Ureter (tissue), 1 donor: Measurements from ENCODE around the gene UNC5B. TPM values are rescaled to one million over a fixed set of nuclear protein-coding genes. Genes with fewer than 3 reads are reported as not detected.

Source experiments
- DNase-seq: peaks from one replicate; pipeline ENCODE4 v3.0.0-alpha.2; 2020; ENCODE audit warnings: low spot score
- total RNA-seq: library from RNA; stranded (reverse); gene quantifications from one replicate; pipeline ENCODE4 v1.2.4, GENCODE V29; 2023
- donor health status: DM: yes; HTN: yes; CAD: no.

Gene UNC5B
- total RNA-seq, 1 donor from 2014 or later, result 61.8 TPM

DNA sequence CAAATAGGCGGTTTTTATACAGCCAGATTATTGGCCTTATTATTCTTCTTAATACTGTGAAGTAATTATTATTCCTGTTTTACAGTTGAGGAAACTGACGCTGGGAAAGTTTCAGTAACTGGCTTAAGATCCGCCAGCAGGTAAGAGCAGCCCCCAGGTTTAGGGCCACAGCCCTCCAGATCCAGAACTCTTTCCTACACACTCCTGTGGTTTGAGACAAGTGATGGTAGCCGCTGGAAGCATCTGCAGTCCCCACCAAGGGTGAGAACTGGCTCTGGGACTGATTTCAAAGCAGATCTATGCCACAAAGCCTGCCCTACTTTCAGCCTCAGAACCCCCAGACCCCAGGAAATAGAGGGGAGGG is 3.0 kb upstream of the UNC5B start:
- DNase-seq, result peak; percentile 36

DNA sequence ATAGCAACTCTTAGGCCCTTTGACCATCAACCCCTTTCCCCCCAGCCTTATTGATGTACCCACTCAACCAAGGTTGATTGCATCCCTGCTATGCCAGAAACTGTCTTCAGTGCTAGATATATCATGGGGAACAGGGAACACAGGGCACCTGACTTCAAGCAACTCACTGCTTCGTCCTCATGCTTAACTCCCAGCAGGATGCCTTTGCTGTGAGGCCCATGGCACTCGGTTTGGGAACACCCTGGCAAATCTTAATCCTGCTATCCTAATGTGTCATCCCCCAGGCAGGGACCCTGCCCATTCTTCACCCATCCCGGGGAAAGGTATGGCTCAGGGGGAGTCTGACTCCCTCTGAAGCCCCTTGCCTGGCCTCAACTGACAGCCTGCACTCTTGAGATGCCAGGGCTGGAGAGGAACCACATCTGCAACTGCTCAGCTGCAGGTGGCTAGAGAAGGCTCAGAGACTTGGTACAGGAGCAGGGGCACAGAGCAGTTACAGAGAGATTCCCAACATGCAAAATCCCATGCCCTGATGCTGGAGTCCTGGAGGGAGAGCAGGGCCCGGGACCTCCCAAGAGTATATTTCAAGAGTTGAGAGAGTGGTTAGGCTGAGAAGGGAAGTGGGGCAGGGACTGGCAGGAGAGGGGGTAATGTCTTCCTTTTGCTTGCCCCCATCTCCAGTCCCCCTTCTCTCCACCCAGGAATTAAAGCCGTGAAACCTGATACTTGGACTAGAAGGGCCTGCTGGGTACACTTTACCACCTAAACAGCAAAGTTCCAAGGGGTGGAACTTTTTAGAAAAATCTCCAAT is 2.4 kb upstream of the UNC5B start:
- peak; percentile 41 for DNase-seq

DNA sequence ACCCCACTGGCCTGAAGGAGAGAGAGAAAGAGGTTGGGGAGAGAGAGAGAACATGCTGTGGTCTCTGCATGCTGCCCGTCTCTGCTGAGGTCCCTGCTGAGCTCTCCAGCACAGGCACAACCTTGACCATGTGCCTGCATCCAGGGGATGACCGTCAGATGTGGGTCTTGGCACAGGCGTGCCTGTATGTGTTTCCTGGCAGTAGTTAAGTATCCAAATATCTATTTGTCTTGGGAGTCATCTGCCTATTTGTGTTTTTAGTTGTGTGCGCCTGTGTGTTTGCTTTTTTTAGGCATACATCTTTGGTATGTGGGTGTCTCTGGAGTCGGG is 1.9 kb upstream of the UNC5B start:
- peak; percentile 17 for DNase-seq

DNA sequence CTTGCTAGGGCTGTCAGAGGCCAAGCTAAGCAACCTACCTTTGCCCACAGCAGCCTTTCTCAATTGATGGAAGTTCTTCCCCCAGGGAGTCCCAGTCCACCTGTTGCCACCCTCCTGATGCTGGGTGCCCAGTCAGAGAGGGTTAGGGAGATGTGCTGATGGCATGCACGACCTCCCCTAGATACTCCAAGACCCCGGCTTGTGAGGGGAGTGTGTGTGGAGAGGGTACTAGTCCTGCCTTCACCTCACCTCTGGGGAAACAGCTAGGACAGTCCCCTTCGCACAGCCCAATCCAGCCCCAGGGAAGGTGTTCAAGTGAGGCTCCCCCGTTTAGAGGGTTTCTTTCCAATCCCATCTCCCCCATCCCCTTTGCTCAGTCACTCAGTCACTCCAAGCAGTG is 1.3 kb upstream of the UNC5B start:
- DNase-seq, result peak; percentile 37

DNA sequence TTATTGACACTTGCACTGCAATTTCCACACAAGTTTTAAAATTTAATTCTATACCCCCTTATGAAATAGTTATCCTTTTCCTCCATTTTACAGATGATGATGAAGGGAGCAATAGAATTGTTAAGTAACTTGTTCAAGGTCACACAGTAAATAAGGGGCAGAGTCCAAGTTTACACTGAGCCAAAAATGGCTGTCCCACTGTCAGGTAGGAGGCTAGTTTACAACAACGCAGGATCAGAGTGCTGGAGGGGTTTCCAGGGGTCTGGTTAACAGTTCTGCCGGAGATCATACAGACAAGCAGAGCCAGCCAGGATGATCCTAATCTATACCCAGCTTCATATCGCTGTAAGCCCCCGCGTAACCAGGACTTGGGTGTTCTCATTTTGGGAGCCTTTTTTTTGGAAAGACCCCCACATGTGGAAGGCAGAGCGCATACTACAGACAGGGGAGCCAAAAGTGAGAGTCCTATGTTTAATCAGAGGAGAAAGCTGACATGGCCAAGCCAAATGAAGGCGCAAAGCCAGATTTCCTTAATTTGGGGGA is 524 bp upstream of the UNC5B start:
- DNase-seq, result no peak

DNA sequence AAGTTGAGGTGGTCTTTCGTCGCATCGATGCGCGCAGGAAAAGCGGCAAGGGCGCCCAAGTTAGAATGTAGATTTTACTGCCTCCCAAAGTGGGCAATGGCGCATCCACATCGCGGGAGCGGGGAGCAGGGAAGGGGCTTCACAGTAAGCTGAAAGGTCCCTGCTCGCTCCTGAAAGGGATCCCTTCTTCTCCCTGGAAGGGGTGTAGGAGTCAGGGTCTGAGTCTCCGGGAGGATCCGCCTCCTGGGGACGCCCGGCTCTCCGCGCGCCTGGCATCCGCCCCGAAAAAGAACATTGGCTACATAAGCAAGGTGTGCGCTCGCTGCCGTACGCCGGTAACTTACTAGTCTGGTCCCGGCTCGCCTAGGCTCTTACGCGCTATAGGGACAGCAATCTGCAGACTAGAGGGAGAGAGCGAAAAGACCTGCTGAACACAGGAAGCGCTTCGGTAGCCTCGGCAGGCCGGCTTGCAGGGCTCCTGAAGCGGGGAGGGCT is 804 bp downstream of the UNC5B start:
- DNase-seq, result peak; percentile 80

DNA sequence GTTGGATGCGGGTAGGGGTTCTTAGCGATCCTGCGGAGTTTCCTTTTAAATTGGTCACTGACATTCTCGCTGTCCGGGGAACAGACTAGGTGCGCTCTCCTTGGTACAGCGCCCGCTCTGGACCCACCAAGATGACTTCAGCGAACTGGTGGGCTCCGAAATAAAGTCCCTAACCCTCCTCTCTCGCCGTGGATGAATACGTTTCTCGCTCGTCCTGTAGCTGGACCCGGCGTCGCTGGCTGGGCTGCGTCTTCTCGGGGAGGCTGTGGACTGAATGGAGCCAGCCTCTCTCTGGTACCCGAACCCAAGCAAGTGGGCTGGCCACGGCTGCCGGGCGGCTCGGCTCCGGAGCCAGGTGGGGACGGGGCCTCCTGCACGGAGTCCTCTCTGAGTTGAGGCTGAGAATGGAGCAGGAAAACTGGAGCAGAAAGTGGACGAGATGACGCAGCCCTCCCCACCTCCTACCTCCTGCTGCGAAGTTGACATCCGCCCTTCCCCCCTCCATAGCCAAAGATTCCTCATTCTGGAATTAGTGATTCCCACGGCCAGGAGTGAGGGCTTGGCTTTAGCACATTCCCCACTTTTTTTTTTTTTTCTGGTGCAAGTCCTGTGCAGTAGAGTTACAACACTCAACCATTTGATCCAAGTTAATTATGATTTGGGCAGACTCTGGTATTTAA is 1.5 kb downstream of the UNC5B start:
- peak; percentile 53 for DNase-seq

DNA sequence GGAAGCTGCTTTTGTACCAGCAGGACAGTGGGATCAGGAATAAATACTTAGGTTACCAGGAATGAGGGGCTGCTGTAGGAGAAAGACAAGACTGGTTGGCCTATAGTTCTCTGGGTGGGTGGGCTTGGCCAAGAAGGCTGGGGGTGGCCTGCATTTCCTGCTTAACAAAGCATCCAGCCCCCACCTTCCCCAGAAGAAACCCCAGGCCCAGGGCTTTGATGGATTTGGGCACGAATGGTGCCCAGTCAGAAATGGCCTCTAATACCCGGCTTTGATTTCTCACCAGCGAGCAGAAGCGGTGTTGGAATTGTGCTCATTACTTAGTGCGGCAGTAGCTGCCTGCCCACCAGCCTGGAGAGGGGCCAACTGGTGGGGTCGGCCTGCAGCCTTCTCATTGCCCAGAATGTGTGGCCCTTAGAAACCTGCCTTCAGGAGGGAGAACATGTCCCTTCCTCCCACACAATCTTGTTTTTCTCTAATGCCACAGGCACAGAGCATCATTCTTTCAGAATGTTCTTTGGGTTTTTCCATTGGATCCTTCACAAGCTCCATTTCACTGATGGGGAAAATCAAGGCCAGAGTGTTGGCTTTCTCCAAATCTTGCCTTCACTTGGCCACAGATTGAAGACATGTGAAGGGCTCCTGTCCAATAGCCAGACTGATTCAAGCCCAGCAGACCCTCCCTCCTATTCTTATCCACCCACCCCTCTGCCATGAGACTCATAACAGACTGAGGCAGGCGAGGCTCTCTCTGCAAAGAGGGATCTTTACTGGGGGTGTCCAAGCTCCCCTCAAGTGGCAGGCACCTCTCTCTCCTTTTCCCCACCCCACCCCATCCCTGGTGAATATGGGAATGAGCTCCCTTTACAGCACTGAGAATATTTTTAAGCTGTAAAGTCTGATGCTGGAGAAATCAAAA is 2.5 kb downstream of the UNC5B start:
- peak; percentile 43 for DNase-seq

DNA sequence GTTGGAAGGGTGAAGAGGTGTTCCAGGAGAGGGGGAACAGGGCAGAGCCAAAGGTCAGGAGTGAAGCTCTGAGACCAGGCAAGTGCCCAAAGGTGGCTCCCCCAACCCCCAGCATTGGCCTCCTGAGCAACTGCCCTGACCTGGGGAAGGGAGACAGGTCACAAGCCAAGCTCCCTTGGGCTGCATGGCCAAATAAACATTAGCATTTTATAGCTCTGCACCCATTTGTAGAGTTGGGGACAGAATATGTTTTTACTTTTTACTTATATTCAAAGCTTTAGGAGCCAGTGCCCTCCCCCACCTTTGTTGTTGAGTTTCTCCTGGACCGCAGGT is 4.0 kb downstream of the UNC5B start:
- peak; percentile 40 for DNase-seq

DNA sequence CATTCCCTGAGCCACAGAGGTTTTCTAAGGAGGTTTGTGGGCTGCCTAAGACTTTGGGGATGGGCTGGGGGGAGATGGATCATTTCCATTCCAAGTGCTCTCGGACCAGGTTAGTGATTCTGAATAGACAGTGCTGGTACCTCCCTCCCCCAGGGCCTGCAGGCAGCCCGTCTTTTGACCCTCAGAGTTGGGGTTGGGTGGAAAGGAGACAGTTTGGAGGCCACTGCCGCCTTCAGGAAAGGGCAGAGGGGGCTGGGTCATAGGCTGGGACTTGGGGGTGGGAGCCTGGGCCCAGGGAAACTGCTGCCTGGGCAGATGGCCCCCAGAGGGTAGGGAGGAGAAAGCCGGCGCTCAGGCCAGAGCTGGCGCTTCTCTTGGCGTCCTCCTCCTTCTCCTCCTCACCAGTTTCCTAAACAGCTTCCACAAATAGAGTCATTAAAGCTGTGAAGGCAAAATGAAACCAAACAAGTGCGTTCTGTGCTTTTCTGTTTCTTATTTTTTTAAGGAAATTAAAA is 4.4 kb downstream of the UNC5B start:
- DNase-seq, result peak; percentile 42

DNA sequence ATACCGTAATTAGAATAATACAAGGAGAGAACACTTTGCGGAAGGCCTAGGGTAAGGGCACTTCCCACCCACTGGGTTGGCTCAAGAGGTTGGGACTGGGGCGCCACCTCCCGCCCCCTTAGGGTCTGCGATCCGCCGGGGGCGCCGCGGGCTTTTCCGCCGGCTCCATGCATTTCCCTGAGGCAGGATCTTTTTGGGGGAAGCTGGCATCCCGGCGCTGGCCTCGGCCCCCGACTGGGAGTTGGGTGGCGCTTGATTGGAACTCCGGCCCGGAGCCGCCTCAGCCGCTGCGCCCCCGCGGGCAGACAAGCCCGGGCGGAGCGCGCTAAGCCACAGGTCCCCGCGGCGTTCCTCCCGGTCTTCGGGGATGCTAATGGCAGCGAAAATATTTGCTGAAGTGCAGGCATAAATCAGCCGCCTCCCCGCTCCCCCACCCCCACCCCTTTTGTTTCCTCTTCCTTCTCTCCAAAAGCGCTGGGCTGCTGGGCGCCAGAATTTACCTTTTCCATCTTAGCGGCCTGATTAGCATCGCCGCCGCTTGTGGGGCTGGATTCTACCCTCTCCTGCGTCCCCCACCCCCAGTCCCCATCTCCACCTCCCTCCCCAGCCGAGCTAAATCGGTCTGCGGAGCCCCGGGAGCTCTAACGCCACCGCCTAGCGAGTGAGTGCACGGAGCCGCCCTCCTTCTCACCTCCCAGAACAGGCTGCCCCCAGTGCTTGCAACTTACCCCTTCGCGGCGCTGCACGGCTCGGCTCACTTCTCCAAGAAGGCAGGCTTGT is 5.1 kb downstream of the UNC5B start:
- peak; percentile 57 for DNase-seq

DNA sequence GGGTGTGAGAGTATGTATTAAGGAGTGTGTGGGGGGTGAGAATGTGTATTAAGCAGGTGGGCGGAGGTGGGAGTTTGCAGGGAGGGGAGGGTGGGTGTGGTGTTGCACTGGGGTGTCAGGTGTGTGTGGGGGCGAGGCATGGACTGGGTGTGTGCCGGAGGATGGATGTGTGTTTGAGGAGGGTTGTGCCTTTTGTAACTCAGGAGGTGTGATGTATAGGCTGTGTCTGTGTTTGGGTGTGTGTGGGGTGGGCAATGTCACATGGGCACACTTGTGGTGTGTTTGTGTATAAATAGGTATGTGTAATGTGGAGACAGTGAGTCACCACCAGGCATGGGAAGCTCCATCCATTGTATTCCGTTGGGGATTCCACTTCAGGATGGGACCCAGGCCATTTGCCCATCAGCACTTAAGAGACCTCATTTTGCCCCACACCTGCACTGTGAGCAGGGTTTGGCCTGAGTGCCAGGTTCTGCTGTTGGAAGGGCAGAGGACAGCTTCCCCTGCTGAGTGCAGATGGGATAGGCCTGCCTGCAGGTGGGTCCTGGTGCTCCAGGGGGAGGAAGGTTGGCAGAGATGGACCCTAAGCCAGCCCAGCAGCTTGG is 5.8 kb downstream of the UNC5B start:
- DNase-seq, result peak; percentile 54

DNA sequence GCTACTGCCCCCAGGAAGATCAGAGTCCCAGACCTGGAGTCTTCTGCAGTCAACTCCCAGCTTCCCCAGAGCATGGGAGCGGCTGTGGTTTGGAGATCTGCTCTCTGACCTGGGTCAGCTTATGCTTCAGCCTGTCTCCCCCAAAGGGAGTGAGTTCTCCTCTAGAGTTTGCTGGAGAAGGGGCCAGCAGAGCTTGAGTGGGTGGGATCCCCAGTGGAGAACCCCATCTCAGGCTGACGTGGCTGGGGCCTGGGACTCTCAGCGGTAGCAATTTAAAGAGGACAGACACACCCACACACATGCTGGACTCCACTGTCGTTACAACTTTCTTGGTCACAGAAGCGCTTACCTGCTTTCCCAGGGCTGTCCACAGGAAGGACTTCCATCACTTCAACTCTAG is 6.3 kb downstream of the UNC5B start:
- DNase-seq, result peak; percentile 29

DNA sequence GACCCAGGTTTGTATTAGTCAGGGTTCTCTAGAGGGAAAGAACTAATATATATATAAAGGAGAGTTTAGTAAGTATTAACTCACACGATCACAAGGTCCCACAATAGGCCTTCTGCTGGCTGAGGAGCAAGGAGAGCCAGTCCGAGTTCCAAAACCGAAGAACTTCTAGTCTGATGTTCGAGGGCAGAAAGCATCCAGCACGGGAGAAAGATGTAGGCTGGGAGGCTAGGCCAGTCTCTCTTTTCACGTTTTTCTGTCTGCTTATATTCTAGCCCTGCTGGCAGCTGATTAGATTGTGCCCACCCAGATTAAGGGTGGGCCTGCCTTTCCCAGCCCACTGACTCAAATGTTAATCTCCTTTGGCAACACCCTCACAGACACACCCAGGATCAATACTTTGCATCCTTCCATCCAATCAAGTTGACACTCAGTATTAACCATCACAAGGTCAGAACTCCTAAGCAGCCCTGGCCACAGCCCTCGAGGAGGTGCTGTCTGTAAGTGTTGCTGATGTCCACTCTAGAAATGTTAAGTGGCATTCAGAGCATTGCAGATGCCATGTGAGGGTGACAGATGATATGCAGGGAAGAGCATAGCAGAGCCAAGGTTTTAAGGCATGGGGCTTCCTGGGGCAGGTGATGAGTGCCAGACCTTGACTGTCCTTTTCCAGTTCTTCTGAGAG is 7.0 kb downstream of the UNC5B start:
- DNase-seq, result peak; percentile 23

DNA sequence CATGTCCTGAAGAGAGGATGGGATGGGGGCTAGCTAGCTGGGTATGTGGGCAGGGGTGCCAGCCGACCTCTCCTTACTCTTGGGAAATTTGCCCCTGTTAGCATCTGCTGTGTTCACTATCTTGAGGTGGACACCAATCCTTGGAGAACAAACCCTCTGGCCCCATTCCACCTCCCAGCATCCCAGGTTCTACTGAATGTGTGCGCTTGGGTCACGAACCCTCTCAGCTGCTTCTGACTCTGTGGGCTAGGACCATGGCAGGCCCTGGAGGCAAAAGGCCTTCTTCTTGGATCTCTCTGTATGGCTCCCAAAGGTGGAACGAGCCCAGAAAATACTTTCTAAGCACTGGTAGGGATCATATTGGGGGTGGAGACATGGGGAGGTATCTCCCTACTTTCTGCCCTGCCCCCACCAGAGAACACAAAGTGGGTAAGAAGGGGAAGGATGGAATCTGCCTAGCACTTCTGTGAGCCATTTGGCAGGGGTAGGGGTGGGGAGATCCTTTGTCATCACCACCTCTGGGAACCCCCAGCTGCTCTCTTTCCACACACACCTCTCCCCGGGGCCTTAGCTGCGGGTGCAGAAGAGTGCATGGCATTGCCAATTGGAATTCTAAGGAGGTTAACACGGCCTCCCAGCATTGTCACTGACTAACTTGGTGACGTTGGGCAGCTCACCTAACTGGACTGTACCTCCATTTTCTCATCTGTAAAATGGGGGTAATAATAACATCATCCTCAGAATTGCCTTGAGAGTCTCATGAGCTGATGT is 7.7 kb downstream of the UNC5B start:
- peak; percentile 33 for DNase-seq

DNA sequence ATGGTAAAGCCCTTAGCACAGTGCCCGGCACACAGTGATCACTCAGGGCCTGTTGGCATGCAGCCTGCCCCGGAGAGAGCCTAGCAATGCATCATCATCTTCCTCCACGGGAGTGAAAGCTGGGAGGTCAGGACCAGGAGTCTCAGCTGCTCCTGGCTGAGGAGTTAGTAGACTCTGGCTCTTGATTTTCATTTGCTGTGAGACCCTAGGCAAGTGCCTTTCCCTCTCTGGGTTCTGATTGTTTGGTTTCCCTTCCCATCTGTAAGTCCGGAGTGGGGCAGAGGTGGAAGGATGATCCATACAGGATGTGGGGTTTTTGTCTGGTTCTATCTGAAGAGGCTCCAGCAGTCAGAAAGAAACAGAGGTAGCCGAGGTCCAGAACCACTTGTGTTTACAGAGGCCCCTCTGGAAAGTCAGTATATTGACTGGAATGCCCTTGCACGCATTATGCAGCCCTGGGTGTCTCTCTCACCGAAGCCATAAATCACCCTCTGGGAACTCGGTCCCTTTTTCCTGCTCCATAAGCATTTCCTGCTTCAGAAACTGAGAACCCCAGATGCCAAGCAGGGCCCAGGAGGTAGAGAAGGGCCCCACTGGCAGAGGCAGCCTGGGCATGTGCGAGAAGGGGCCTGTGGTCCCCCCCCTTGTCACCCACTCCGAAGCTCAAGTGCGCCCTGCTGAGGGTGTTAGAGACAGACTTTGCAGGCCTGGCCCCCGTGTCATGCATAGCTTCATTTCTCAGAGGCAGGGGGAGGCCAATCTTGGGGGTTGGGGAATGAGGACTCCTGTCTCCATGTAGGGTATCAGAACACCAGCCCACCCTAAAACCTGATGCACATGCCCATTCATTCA is 8.5 kb downstream of the UNC5B start:
- DNase-seq, result peak; percentile 41

DNA sequence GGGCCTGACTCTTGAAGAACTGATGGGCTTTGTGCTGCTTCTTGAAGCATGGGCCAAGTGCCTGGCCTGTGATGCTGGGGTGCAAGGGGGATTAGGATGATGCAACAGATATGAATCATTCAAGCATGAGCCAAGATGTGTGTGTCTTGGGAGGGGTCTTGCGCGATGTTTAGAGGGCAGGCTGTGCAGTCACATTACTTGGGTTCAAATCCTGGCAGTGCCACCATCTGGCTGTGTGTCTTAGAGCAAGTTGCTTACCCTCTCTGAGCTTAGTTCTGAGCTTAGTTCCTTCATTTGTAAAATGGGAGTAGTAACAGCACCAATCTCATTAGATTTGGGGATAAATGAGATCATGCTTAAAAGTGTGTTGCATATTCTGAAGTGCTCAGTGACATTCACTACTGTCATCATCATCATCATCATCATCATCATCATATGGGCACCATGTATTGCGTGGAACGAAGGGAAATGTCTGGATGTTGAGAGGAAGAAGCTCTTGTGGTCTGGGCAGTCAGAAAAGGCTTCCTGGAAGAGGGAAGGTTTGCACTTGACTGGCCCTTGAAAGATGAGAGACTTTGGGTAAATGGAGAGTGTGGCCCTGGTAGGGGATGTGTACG is 9.3 kb downstream of the UNC5B start:
- peak; percentile 28 for DNase-seq
